ENCODE data around the gene CD58. TPM values are rescaled to one million over a fixed set of nuclear protein-coding genes. Genes with fewer than 3 reads are reported as not detected.
A peak's percentile ranks its signal among the peaks of the same experiment; 100 is the strongest.

Gene CD58
- total and polyA plus RNA-seq, 9 of the 15 experiments (the other 6 are each of a cell fraction or from before 2014, with no cell fraction given) = 18.1 to 113 (median 37.4) TPM

DNA sequence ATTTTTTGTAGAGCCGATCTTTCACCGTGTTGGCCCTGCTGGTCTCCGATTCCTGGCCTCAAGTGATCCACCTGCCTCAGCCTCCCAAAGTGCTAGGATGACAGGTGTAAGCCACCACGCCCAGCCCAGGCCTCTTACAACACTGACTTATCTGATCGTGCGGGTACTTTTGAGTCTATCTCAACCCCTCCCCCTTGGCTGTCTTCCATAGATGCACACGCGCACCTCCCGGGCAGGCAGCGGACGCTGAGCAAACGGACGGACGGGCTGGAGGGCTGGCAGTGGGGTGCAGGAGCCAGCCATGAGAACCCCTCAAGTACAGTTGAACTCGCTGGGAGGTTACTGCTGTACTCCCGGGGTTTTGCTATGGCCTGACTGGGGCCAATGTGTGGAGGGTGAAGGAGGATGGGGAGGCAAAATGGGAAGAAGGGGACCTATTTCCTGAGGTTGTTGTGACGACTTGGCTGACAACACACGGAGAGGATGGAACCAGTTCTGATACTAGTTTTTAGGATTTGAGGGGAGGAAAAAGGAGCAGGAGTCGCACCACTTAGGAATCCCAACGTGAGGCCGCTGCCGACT is 959 bp downstream of the CD58 start (continued):
- TF ChIP-seq, protein P1, sequence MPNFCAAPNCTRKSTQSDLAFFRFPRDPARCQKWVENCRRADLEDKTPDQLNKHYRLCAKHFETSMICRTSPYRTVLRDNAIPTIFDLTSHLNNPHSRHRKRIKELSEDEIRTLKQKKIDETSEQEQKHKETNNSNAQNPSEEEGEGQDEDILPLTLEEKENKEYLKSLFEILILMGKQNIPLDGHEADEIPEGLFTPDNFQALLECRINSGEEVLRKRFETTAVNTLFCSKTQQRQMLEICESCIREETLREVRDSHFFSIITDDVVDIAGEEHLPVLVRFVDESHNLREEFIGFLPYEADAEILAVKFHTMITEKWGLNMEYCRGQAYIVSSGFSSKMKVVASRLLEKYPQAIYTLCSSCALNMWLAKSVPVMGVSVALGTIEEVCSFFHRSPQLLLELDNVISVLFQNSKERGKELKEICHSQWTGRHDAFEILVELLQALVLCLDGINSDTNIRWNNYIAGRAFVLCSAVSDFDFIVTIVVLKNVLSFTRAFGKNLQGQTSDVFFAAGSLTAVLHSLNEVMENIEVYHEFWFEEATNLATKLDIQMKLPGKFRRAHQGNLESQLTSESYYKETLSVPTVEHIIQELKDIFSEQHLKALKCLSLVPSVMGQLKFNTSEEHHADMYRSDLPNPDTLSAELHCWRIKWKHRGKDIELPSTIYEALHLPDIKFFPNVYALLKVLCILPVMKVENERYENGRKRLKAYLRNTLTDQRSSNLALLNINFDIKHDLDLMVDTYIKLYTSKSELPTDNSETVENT (CRISPR knock-in tag; IDR thresholded peaks at IDR 0.05) = no peak
- TF ChIP-seq SMARCE1 (IDR thresholded peaks at IDR 0.05) (no peak), HEY1 (CRISPR knock-in tag; IDR thresholded peaks at IDR 0.05; ENCODE audit: borderline replicate concordance) (no peak), CHD2 (IDR thresholded peaks at IDR 0.05; ENCODE audit: low read depth, low read length) (no peak), HDAC1 (IDR thresholded peaks at IDR 0.05) (peak in 1 of 2 experiments; percentile 29; a peak in 2 of 4 replicates), ZNF217 (CRISPR knock-in tag; IDR thresholded peaks at IDR 0.05) (no peak), SETDB1 (IDR thresholded peaks at IDR 0.05; ENCODE audit: low read length) (no peak), ILK (tag; IDR thresholded peaks at IDR 0.05; ENCODE audit: borderline replicate concordance, low read depth) (no peak), RBM22 (IDR thresholded peaks at IDR 0.05; ENCODE audit: low read depth, low read length, poor library complexity, severe bottlenecking) (no peak), MECOM (CRISPR knock-in tag; IDR thresholded peaks at IDR 0.05) (no peak), FOXA1 (IDR thresholded peaks at IDR 0.05; ENCODE audit: borderline replicate concordance) (no peak), KLF1 (tag; IDR thresholded peaks at IDR 0.05) (peak; percentile 88), ZNF3 (CRISPR knock-in tag; IDR thresholded peaks at IDR 0.05) (no peak), XRCC4 (IDR thresholded peaks at IDR 0.05; ENCODE audit: extremely low read depth, insufficient read depth, insufficient read length) (no peak), ZNF239 (CRISPR knock-in tag; IDR thresholded peaks at IDR 0.05) (no peak)
- TF ChIP-seq, protein P2, sequence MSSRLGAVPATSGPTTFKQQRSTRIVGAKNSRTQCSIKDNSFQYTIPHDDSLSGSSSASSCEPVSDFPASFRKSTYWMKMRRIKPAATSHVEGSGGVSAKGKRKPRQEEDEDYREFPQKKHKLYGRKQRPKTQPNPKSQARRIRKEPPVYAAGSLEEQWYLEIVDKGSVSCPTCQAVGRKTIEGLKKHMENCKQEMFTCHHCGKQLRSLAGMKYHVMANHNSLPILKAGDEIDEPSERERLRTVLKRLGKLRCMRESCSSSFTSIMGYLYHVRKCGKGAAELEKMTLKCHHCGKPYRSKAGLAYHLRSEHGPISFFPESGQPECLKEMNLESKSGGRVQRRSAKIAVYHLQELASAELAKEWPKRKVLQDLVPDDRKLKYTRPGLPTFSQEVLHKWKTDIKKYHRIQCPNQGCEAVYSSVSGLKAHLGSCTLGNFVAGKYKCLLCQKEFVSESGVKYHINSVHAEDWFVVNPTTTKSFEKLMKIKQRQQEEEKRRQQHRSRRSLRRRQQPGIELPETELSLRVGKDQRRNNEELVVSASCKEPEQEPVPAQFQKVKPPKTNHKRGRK (tag; IDR thresholded peaks at IDR 0.05) = no peak
- TF ChIP-seq, protein P3, sequence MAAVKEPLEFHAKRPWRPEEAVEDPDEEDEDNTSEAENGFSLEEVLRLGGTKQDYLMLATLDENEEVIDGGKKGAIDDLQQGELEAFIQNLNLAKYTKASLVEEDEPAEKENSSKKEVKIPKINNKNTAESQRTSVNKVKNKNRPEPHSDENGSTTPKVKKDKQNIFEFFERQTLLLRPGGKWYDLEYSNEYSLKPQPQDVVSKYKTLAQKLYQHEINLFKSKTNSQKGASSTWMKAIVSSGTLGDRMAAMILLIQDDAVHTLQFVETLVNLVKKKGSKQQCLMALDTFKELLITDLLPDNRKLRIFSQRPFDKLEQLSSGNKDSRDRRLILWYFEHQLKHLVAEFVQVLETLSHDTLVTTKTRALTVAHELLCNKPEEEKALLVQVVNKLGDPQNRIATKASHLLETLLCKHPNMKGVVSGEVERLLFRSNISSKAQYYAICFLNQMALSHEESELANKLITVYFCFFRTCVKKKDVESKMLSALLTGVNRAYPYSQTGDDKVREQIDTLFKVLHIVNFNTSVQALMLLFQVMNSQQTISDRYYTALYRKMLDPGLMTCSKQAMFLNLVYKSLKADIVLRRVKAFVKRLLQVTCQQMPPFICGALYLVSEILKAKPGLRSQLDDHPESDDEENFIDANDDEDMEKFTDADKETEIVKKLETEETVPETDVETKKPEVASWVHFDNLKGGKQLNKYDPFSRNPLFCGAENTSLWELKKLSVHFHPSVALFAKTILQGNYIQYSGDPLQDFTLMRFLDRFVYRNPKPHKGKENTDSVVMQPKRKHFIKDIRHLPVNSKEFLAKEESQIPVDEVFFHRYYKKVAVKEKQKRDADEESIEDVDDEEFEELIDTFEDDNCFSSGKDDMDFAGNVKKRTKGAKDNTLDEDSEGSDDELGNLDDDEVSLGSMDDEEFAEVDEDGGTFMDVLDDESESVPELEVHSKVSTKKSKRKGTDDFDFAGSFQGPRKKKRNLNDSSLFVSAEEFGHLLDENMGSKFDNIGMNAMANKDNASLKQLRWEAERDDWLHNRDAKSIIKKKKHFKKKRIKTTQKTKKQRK (IDR thresholded peaks at IDR 0.05; ENCODE audit: borderline replicate concordance, low read depth, low read length) = no peak
- TF ChIP-seq, protein P4, sequence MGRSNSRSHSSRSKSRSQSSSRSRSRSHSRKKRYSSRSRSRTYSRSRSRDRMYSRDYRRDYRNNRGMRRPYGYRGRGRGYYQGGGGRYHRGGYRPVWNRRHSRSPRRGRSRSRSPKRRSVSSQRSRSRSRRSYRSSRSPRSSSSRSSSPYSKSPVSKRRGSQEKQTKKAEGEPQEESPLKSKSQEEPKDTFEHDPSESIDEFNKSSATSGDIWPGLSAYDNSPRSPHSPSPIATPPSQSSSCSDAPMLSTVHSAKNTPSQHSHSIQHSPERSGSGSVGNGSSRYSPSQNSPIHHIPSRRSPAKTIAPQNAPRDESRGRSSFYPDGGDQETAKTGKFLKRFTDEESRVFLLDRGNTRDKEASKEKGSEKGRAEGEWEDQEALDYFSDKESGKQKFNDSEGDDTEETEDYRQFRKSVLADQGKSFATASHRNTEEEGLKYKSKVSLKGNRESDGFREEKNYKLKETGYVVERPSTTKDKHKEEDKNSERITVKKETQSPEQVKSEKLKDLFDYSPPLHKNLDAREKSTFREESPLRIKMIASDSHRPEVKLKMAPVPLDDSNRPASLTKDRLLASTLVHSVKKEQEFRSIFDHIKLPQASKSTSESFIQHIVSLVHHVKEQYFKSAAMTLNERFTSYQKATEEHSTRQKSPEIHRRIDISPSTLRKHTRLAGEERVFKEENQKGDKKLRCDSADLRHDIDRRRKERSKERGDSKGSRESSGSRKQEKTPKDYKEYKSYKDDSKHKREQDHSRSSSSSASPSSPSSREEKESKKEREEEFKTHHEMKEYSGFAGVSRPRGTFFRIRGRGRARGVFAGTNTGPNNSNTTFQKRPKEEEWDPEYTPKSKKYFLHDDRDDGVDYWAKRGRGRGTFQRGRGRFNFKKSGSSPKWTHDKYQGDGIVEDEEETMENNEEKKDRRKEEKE (IDR thresholded peaks at IDR 0.05; ENCODE audit: borderline replicate concordance in 1 of 2, control insufficient read depth in 1 of 2, low read depth in 2 of 2, low read length in 1 of 2) = no peak
